ENCODE measurements around the gene CEP72. TPM values are rescaled to one million over a fixed set of nuclear protein-coding genes. Genes with fewer than 3 reads are reported as not detected.
"Not testable (repeated sequence)": the region's sequence is repeated elsewhere in the genome, so short reads cannot be mapped to it uniquely, and the experiment has no call there.

CEP72 gene
- total and polyA plus RNA-seq, 2 experiments from 2014 or later = 1.7 to 2.4 TPM

DNA sequence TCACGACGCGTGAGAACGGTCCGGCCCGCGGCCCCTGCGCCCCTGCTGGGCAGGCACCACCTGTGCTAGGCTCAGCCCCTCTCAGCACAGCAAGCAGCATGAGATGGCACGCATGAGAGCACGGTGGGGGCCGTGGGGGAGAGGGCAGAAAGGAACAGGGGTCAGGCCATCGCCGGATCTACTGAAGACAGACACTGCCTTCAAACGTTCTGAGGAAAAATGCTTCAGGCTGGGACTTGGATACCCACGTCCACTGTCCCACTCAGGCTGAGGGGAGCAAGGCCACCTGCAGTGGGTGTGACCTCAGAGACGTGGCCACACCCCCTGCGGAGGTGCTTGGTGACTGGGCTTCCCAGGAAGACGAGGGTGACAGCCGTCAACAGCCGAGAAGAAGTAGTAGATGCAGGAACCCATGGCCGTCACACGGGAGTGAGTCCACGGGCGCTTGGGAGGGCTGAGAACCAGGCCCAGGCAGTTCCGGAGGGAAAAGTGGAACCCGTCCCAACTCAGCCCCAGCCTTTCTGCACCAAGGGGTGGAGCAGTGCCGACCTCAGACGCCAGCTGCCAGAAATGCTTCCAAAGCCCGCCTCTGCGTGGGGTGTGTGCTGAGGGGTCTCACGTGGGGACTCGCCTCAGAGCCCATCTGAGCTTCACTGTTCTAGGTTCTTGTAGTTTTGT, 68.1 kb downstream of the CEP72 start:
- in situ Hi-C loops (cut with MboI); H3K79me2 ChIP-seq (ENCODE audit: insufficient read depth); H4K20me1 ChIP-seq (ENCODE audit: insufficient read depth); H3K36me3 ChIP-seq (ENCODE audit: low read depth); H3K27ac ChIP-seq; H3K27me3 ChIP-seq (replicated peaks; ENCODE audit: insufficient read depth); H3K4me1 ChIP-seq (ENCODE audit: insufficient read depth); H2AFZ ChIP-seq; H3K9me2 ChIP-seq (ENCODE audit: insufficient read depth); H3F3A ChIP-seq (ENCODE audit: insufficient read depth); H3K9me3 ChIP-seq (ENCODE audit: low read depth); DNase-seq; H3K4me2 ChIP-seq (ENCODE audit: unreplicated experiment); H3K4me3 ChIP-seq; H3K9ac ChIP-seq: not testable (repeated sequence)
- WGBS, 2 experiments (ENCODE audit: low coverage in 1 of 2, low lambda C conversion rate in 2 of 2, missing lambda C conversion rate in 2 of 2) = 8 to 33% methylated on average over 2 to 10 of the region's 32 CpGs

DNA sequence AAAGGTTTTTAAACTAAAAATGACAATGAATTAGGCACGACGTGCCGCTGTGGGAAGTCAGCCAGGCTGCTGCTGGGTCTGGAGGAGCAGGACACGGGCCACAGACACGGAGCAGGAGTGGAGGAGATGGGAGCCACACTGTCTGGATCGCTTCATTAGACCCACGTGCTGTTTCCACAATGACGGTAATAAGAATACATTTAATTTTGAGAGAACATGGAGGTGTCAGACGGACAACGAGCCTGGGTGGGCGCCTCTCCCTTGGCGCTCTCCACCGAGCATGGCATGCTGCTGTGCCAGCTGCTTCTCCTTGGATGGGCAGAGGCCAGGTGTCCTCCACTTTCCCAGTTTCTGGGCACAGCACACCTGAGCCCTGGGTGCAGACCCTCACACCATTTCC, 68.7 kb downstream of the CEP72 start:
- H3K79me2 ChIP-seq (ENCODE audit: insufficient read depth); H3K4me2 ChIP-seq (ENCODE audit: unreplicated experiment); H3K36me3 ChIP-seq (ENCODE audit: low read depth); H3K9me2 ChIP-seq (ENCODE audit: insufficient read depth); H2AFZ ChIP-seq; H3K27ac ChIP-seq; H3F3A ChIP-seq (ENCODE audit: insufficient read depth); H3K27me3 ChIP-seq (replicated peaks; ENCODE audit: insufficient read depth); H3K4me3 ChIP-seq; H3K4me1 ChIP-seq (ENCODE audit: insufficient read depth); H3K9me3 ChIP-seq (ENCODE audit: low read depth); H4K20me1 ChIP-seq (ENCODE audit: insufficient read depth); DNase-seq; in situ Hi-C loops (cut with MboI); H3K9ac ChIP-seq: not testable (repeated sequence)
- WGBS, 2 experiments (ENCODE audit: low coverage in 1 of 2, low lambda C conversion rate in 2 of 2, missing lambda C conversion rate in 2 of 2) = 23 to 30% methylated on average over 13 of the region's 13 CpGs

DNA sequence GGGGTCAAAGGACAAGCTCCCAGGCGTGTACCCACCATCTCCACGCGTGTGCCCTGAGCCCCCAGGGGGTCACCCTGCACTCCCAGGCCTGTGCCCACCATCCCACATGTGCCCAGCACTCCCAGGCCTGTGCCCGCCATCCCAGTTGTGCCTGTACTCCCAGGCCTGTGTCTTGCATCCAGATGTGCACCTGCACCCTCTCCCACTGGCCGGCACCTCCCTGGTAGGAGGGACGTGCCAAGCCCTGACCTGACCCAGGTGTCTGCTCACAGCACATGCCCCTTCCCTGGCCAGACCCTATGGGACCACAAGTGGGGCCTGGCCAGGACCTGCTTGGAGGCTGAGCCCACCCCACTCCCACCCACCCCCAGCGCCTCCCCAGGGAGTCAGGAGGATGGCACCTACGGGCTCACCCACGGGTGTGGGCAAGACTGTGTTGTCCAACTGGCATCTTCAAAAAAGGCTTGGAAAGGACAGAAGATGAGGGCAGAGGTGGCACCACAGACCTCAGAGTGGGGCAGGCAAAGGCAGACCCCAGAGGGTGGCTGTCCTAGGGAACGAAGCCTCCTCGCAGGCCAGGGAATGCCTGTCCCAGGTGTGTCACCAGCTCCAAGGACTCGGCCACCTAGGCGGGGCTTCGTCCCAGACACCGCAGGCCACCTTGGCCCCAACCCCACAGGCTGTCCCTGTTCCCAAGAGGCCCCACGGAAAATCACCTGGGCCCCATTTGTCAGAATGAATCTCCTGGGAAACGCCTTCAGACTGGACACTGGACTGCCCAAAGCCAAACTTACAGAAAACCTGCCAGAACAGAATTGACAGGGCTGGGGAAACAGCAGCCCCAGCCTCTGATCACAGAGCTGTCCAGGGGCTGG, 69.4 kb downstream of the CEP72 start:
- H4K20me1 ChIP-seq (ENCODE audit: insufficient read depth); H2AFZ ChIP-seq; H3K4me3 ChIP-seq; H3K4me2 ChIP-seq (ENCODE audit: unreplicated experiment); H3K27me3 ChIP-seq (replicated peaks; ENCODE audit: insufficient read depth); H3K36me3 ChIP-seq (ENCODE audit: low read depth); H3K9ac ChIP-seq; DNase-seq; H3K9me2 ChIP-seq (ENCODE audit: insufficient read depth); H3K79me2 ChIP-seq (ENCODE audit: insufficient read depth); H3K9me3 ChIP-seq (ENCODE audit: low read depth); H3K27ac ChIP-seq; in situ Hi-C loops (cut with MboI); H3F3A ChIP-seq (ENCODE audit: insufficient read depth); H3K4me1 ChIP-seq (ENCODE audit: insufficient read depth): not testable (repeated sequence)
- 77 to 81% methylated on average over 15 to 17 of the region's 17 CpGs for WGBS, 2 experiments (ENCODE audit: low coverage in 1 of 2, low lambda C conversion rate in 2 of 2, missing lambda C conversion rate in 2 of 2)

DNA sequence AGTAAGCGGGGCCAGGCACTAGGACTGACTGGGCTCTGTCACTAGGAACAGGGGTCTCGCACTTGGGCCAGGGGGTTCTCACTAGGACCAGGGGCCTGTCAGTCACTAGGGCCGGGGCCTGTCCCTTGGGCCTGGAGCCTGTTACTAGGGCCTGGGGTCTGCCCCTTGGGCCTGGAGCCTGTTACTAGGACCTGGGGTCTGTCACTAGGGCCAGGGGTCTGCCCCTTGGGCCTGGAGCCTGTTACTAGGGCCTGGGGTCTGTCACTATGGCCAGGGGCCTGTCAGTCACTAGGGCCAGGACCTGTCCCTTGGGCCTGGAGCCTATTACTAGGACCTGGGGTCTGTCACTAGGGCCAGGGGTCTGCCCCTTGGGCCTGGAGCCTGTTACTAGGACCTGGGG, 70.1 kb downstream of the CEP72 start:
- in situ Hi-C loops (cut with MboI); H3K9me3 ChIP-seq (ENCODE audit: low read depth); H3K36me3 ChIP-seq (ENCODE audit: low read depth); H3K4me3 ChIP-seq; H3K9me2 ChIP-seq (ENCODE audit: insufficient read depth); H3K4me2 ChIP-seq (ENCODE audit: unreplicated experiment); H3K27me3 ChIP-seq (replicated peaks; ENCODE audit: insufficient read depth); H3K4me1 ChIP-seq (ENCODE audit: insufficient read depth); H2AFZ ChIP-seq; H3F3A ChIP-seq (ENCODE audit: insufficient read depth); H3K27ac ChIP-seq; H4K20me1 ChIP-seq (ENCODE audit: insufficient read depth); H3K9ac ChIP-seq; H3K79me2 ChIP-seq (ENCODE audit: insufficient read depth); DNase-seq: not testable (repeated sequence)
- WGBS, 2 experiments (ENCODE audit: low coverage in 1 of 2, low lambda C conversion rate in 2 of 2, missing lambda C conversion rate in 2 of 2) = 100% methylated on average over 1 of the region's 3 CpGs; no CpG with 5 or more reads in 1 of the 2 experiments

DNA sequence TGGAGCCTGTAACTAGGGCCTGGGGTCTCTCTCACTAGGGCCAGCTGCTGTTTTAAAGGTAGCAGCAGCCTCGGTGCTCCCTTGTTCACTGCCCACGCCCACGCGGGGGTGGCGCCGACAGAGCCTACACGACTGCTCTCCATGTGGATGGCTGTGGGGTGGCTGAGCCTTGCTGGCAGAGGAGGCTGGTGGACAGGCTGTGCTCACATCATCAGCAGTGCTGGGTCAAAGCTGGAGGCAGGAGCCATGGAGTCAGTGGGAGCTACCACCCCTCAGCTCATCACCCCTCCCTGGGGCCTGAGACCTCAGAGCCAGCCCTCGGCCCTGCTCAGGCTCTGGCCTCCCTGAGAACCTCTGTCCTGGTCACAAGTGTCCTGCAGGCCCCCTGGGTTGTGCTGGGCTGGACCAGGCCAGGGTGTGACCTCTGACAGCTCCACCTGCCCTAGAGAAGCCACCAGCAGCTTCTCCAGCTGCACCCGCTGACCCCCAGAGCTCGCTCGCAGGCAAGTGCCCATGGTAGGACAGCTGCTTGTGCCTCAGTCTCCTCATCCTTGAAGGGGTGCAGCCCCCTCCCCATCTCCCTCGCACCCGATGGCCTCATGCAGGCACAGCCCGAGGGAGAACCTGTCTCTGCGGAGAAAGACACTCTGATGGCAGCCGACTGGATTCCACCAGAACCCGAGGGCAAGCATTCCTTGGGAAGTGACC, 70.7 kb downstream of the CEP72 start:
- H3K4me3 ChIP-seq; H3K27ac ChIP-seq; H4K20me1 ChIP-seq (ENCODE audit: insufficient read depth); H3K4me1 ChIP-seq (ENCODE audit: insufficient read depth); H3K27me3 ChIP-seq (replicated peaks; ENCODE audit: insufficient read depth); in situ Hi-C loops (cut with MboI); H3K9ac ChIP-seq; H3F3A ChIP-seq (ENCODE audit: insufficient read depth); H3K36me3 ChIP-seq (ENCODE audit: low read depth); H3K79me2 ChIP-seq (ENCODE audit: insufficient read depth); H3K9me3 ChIP-seq (ENCODE audit: low read depth); H3K9me2 ChIP-seq (ENCODE audit: insufficient read depth); H2AFZ ChIP-seq; H3K4me2 ChIP-seq (ENCODE audit: unreplicated experiment); DNase-seq: not testable (repeated sequence)
- WGBS, 2 experiments (ENCODE audit: low coverage in 1 of 2, low lambda C conversion rate in 2 of 2, missing lambda C conversion rate in 2 of 2) = 68 to 74% methylated on average over 14 to 17 of the region's 17 CpGs

All from GM23248 (cell line).